Thoracic aorta (tissue), 2 donors: ENCODE results near the gene OR1K1. TPM values are rescaled to one million over a fixed set of nuclear protein-coding genes. Genes with fewer than 3 reads are reported as not detected.

Experiments used
- ATAC-seq: fragments of 150-250 bp; one replicate; pipeline ENCODE4 v1.8.0; 2017; ENCODE audit warnings: low read depth; ENCODE audit not compliant: insufficient number of reproducible peaks, low FRiP score
- DNase-seq: peaks from one replicate; pipeline ENCODE4 v3.0.0-alpha.2; 2020; ENCODE audit warnings: low spot score
- H3K27ac ChIP-seq, 2 donors: fragments of 200-600 bp; sonication (generic); 1 replicate in 1 of 2; 2 replicates in 1 of 2; pipeline ENCODE4 v1.5.1; 2016; ENCODE audit warnings: mild to moderate bottlenecking in 2 of 2, moderate library complexity in 2 of 2
- H3K27me3 ChIP-seq: fragments of 200-600 bp; sonication (generic); replicated peaks from 2 replicates; pipeline ENCODE4 v1.6.0; 2016; ENCODE audit warnings: mild to moderate bottlenecking; ENCODE audit not compliant: insufficient read depth
- H3K36me3 ChIP-seq: fragments of 200-600 bp; sonication (generic); one replicate; pipeline ENCODE4 v1.5.1; 2016
- H3K4me1 ChIP-seq, 2 donors: fragments of 200-600 bp; sonication (generic); 1 replicate in 1 of 2; 2 replicates in 1 of 2; pipeline versions ENCODE4 v1.5.1 to v1.6.0; 2016; ENCODE audit warnings: low read depth in 2 of 2, mild to moderate bottlenecking in 1 of 2; ENCODE audit not compliant: control insufficient read depth in 1 of 2
- H3K4me3 ChIP-seq: fragments of 200-600 bp; sonication (generic); 2 replicates; pipeline ENCODE4 v1.5.1; 2016; ENCODE audit warnings: mild to moderate bottlenecking
- H3K9me3 ChIP-seq: fragments of 200-600 bp; sonication (generic); 2 replicates; pipeline ENCODE4 v1.5.1; 2016
- total RNA-seq, 2 donors: library from RNA; depleted of rRNA; stranded (reverse); fragments of >200 nt; gene quantifications; one replicate each; pipeline versions ENCODE4 v1.1.0 to v1.2.3, GENCODE V29; 2016
- TF ChIP-seq, protein P1 (sequence below): fragments of 200-600 bp; sonication (generic); IDR thresholded peaks from one replicate; pipeline ENCODE4 v1.5.1; 2019; ENCODE audit warnings: antibody characterized with exemption

The OR1K1 gene
- total RNA-seq, 2 donors from 2014 or later, result not detected

DNA sequence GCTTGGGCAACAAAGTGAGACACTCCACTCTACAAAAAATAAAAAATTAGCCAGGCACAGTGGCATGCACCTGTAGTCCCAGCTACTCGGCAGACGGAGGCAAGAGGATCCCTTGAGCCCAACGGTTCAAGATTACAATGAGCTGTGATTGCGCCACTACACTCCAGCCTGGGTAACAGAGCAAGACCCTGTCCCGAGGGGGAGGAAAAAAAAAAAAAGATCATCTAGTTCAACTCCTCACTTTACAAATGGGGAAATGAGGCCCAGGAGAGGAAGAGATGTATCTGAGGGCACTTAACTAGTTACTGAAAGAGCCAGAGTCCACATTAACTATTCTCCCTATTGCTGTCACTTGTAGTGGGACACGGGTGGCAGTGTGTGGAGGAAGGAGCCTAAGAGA is 14.6 kb downstream of the OR1K1 start:
- no peaks in the 10 kb centered on the region for H3K9me3 ChIP-seq
- H3K36me3 ChIP-seq, result peaks cover 5% of the 10 kb centered on the region
- no peak overlapping the region for H3K27ac ChIP-seq
- H3K4me1 ChIP-seq, result peaks cover 5 to 12% of the 10 kb centered on the region in 2 donors
- TF ChIP-seq, protein P1, sequence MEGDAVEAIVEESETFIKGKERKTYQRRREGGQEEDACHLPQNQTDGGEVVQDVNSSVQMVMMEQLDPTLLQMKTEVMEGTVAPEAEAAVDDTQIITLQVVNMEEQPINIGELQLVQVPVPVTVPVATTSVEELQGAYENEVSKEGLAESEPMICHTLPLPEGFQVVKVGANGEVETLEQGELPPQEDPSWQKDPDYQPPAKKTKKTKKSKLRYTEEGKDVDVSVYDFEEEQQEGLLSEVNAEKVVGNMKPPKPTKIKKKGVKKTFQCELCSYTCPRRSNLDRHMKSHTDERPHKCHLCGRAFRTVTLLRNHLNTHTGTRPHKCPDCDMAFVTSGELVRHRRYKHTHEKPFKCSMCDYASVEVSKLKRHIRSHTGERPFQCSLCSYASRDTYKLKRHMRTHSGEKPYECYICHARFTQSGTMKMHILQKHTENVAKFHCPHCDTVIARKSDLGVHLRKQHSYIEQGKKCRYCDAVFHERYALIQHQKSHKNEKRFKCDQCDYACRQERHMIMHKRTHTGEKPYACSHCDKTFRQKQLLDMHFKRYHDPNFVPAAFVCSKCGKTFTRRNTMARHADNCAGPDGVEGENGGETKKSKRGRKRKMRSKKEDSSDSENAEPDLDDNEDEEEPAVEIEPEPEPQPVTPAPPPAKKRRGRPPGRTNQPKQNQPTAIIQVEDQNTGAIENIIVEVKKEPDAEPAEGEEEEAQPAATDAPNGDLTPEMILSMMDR, result no peak
- ATAC-seq (no peak), DNase-seq (no peak)
- H3K4me3 ChIP-seq, result no peak overlapping the region
- H3K27me3 ChIP-seq, result no peaks in the 10 kb centered on the region

DNA sequence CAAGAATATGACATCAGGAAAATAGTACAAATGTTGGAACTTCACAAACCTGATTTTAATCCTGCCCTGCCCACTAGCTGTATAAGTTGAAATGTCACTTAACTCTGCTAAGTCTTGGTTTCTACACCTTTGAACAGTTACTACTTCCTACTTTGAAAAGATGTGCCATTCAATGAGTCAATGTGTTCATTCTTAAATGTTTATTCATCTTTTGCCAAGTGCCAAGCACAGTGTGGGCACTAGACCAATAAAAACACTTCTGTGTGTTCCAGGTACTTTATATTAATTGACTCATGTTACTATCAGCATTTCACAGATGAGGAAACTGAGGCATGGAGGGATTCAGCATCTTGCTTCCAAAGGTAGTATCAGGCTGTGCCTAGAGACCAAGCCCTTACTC is 15.6 kb downstream of the OR1K1 start:
- ATAC-seq (no peak), DNase-seq (no peak)
- peaks cover 5 to 12% of the 10 kb centered on the region in 2 donors for H3K4me1 ChIP-seq
- no peaks in the 10 kb centered on the region for H3K27me3 ChIP-seq
- no peak overlapping the region for H3K27ac ChIP-seq
- H3K36me3 ChIP-seq, result peaks cover 5% of the 10 kb centered on the region
- TF ChIP-seq, protein P1, result no peak
- no peak overlapping the region for H3K4me3 ChIP-seq
- H3K9me3 ChIP-seq, result no peaks in the 10 kb centered on the region

DNA sequence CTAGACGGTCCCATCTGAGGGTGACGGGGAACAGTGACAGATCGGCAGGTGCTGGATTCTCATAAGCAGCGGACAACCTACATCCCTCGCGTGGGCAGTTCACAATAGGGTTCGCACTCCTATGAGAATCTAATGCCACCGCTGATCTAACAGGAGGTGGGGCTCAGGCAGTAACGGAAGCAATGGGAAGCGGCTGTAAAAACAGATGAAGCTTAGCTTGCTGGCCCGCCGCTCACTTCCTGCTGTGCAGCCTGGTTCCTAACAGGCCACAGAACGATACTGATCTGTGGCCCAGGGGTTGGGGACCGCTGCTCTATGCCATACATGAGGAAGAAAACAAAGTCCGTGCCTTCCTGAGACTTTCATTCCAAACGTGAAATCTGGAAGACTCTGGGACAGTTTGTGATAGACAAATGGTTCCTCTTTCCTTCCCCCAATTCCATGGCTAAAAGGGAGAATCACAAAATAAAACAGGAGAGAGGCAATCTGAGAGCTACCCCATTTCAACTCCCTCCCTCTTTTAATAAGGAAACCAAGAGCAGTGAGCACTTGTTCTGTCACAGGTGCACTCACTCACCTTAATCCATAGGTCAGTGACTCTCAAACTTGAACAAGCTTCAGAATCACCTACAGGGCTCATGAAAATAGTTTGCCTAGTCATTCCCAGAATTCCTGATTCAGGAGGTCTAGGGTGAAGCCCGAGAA is 16.4 kb downstream of the OR1K1 start:
- H3K36me3 ChIP-seq, result peaks cover 5% of the 10 kb centered on the region
- TF ChIP-seq, protein P1, result no peak
- no peak overlapping the region for H3K4me3 ChIP-seq
- no peak for ATAC-seq
- H3K27me3 ChIP-seq, result no peaks in the 10 kb centered on the region
- no peak for DNase-seq
- H3K27ac ChIP-seq, result no peak overlapping the region
- H3K9me3 ChIP-seq, result no peaks in the 10 kb centered on the region
- peaks cover 9 to 12% of the 10 kb centered on the region in 2 donors for H3K4me1 ChIP-seq

DNA sequence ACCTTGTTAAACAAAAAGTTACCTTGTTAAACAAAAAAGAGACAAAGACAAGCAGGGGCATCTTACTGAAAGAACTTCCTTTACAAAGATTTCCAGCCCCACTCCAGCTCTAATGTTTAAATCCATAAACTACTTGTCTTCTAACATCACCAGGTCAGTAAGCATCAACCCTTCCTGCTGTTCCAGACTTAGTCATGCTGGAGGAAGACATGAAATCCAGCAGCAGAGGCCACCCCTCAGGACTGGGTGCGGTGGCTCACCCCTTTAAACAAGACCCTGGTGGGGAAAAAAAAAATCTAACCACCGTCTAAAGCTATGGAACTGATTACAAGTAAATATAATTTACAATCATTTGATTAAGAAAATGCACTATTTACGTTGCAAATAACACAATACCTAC is 19.4 kb downstream of the OR1K1 start:
- ATAC-seq, result no peak
- H3K27me3 ChIP-seq, result no peaks in the 10 kb centered on the region
- no peaks in the 10 kb centered on the region for H3K9me3 ChIP-seq
- peaks cover 22% of the 10 kb centered on the region for H3K36me3 ChIP-seq
- no peak for DNase-seq
- TF ChIP-seq, protein P1, result no peak
- no peak overlapping the region for H3K27ac ChIP-seq
- H3K4me3 ChIP-seq, result no peak overlapping the region
- peaks cover 10 to 12% of the 10 kb centered on the region in 2 donors for H3K4me1 ChIP-seq

DNA sequence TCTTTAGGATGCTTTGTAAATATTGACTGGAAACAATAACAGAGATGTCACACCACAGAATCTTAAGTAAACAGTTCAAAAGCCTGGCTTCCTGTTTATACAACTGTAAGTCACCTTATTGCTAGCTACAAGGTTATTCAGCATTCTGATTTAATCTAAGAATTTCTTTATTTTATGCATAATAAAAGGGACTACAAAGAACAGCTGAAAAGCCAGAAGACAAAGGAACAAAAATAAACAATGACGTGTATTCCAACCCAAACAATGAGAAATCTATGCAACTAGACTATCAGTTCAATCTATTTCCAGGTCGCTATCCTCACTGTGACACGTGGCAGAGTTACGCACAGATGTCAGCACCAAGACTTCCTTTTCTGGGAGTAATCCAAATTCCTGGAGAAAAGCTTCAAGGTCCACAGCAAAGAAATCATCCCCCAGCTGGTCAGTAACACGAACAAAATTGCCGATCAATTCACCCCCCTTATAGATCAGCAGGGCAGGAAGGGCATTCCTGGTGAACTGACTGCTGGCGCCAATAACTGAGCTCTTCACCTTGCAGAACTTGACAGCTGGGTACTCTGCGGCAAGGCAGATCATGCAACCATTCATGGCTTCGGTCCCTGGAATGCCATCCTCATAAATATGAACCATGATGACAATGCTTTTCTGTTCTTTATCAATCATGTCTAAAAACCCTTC is 20.0 kb downstream of the OR1K1 start:
- Histone ChIP-seq H3K4me1 (peaks cover 10 to 12% of the 10 kb centered on the region in 2 donors), H3K9me3 (no peaks in the 10 kb centered on the region), H3K27me3 (no peaks in the 10 kb centered on the region), H3K4me3 (no peak overlapping the region), H3K27ac (no peak overlapping the region), H3K36me3 (peaks cover 22% of the 10 kb centered on the region)
- TF ChIP-seq, protein P1, result no peak
- ATAC-seq (no peak), DNase-seq (no peak)
